WTC11 (cell line): ENCODE measurements around the gene ZFC3H1. TPM values are rescaled to one million over a fixed set of nuclear protein-coding genes. Genes with fewer than 3 reads are reported as not detected.

ENCODE experiments used
- ATAC-seq: fragments of 200-7000 bp; cut with Tn5 transposase; 2 replicates; pipeline ENCODE4 v1.10.0; 2021; ENCODE audit warnings: mild to moderate bottlenecking, moderate library complexity
- CTCF ChIA-PET: fragments of 300-600 bp; sonication (Branson Sonifier 250); formaldehyde crosslinking; loops from one replicate; lab custom pipeline; 2021; ENCODE audit warnings: antibody characterized with exemption; lab: Charles Lee
- POLR2A ChIA-PET: fragments of 350-600 bp; sonication (Branson Sonifier 250); formaldehyde crosslinking; loops from one replicate; lab custom pipeline; 2021; ENCODE audit warnings: antibody characterized with exemption; lab: Charles Lee
- DNase-seq: peaks from one replicate; pipeline ENCODE4 v3.0.0; 2021; ENCODE audit warnings: low spot score
- H3K27ac Mint-ChIP-seq: 2 replicates; pipeline ENCODE4 v1.8.0; 2021; ENCODE audit warnings: mixed read lengths
- H3K27me3 Mint-ChIP-seq: 2 replicates; pipeline ENCODE4 v1.8.0; 2021; ENCODE audit warnings: low read depth, mild to moderate bottlenecking, moderate library complexity, mixed read lengths
- H3K36me3 Mint-ChIP-seq: 2 replicates; pipeline ENCODE4 v1.8.0; 2021; ENCODE audit warnings: mixed read lengths
- H3K4me1 Mint-ChIP-seq: 2 replicates; pipeline ENCODE4 v1.8.0; 2022; ENCODE audit warnings: mixed read lengths
- H3K4me3 Mint-ChIP-seq: 2 replicates; pipeline ENCODE4 v1.8.0; 2021; ENCODE audit warnings: mild to moderate bottlenecking, moderate library complexity, mixed read lengths
- H3K9me3 Mint-ChIP-seq: 2 replicates; pipeline ENCODE4 v1.8.0; 2021; ENCODE audit warnings: mixed read lengths
- AR ChIP-seq: fragments of 250-450 bp; sonication (Bioruptor Pico); IDR thresholded peaks from 2 replicates; pipeline ENCODE4 v1.9.0; 2021; ENCODE audit warnings: mild to moderate bottlenecking
- CREB1 ChIP-seq: sonication (generic); formaldehyde crosslinking; IDR thresholded peaks from 2 replicates; pipeline ENCODE4 v1.8.0; 2023; ENCODE audit warnings: mild to moderate bottlenecking, missing genetic modification reagents
- E2F5 ChIP-seq: sonication (generic); formaldehyde crosslinking; IDR thresholded peaks from 2 replicates; pipeline ENCODE4 v1.8.1; 2022; ENCODE audit warnings: mild to moderate bottlenecking, moderate library complexity, missing genetic modification reagents
- ELF4 ChIP-seq: sonication (generic); formaldehyde crosslinking; IDR thresholded peaks from 2 replicates; pipeline ENCODE4 v1.8.1; 2022; ENCODE audit warnings: low read depth, mild to moderate bottlenecking, moderate library complexity, missing genetic modification reagents
- FOXP1 ChIP-seq: sonication (generic); formaldehyde crosslinking; IDR thresholded peaks from 2 replicates; pipeline ENCODE4 v1.8.0; 2022; ENCODE audit warnings: missing genetic modification reagents, mild to moderate bottlenecking, moderate library complexity, borderline replicate concordance
- FOXP4 ChIP-seq: sonication (generic); formaldehyde crosslinking; IDR thresholded peaks from 2 replicates; pipeline ENCODE4 v1.8.0; 2022; ENCODE audit warnings: mild to moderate bottlenecking, missing genetic modification reagents
- IRF1 ChIP-seq: sonication (generic); formaldehyde crosslinking; IDR thresholded peaks from 2 replicates; pipeline ENCODE4 v1.8.0; 2023; ENCODE audit warnings: missing genetic modification reagents
- NFYB ChIP-seq: sonication (generic); formaldehyde crosslinking; conservative IDR thresholded peaks from 2 replicates; pipeline ENCODE4 v1.8.0; 2022; ENCODE audit warnings: low read depth, missing genetic modification reagents
- NR3C1 ChIP-seq: sonication (generic); formaldehyde crosslinking; conservative IDR thresholded peaks from 2 replicates; pipeline ENCODE4 v1.8.1; 2023; ENCODE audit warnings: low read depth, mild to moderate bottlenecking, missing genetic modification reagents
- RORB ChIP-seq: fragments of 250-450 bp; sonication (Bioruptor Pico); IDR thresholded peaks from 2 replicates; pipeline ENCODE4 v1.9.0; 2021; ENCODE audit warnings: mild to moderate bottlenecking
- TCF7 ChIP-seq: sonication (generic); formaldehyde crosslinking; IDR thresholded peaks from 2 replicates; pipeline ENCODE4 v1.8.0; 2022; ENCODE audit warnings: mild to moderate bottlenecking, low read depth, missing genetic modification reagents, moderate library complexity
- ZNF396 ChIP-seq: fragments of 250-450 bp; sonication (Bioruptor Pico); IDR thresholded peaks from 2 replicates; pipeline ENCODE4 v1.8.0; 2021; ENCODE audit warnings: mild to moderate bottlenecking, moderate library complexity, borderline replicate concordance
- total RNA-seq: library from RNA; stranded (reverse); gene quantifications from 3 replicates; pipeline ENCODE4 v1.2.3, GENCODE V29; 2021
- TF ChIP-seq, protein P1 (sequence below): sonication (generic); formaldehyde crosslinking; IDR thresholded peaks from 2 replicates; pipeline ENCODE4 v1.8.0; 2022; ENCODE audit warnings: missing genetic modification reagents
- TF ChIP-seq, protein P2 (sequence below): sonication (generic); formaldehyde crosslinking; IDR thresholded peaks from 2 replicates; pipeline ENCODE4 v1.8.1; 2023; ENCODE audit warnings: mild to moderate bottlenecking, missing genetic modification reagents
- TF ChIP-seq, protein P3 (sequence below): fragments of 200-600 bp; IDR thresholded peaks from 2 replicates; pipeline ENCODE4 v1.8.0; 2022; ENCODE audit warnings: antibody characterized with exemption
- TF ChIP-seq, protein P4 (sequence below): sonication (generic); formaldehyde crosslinking; IDR thresholded peaks from 2 replicates; pipeline ENCODE4 v1.8.0; 2023; ENCODE audit warnings: mild to moderate bottlenecking, missing genetic modification reagents

The ZFC3H1 gene
- total RNA-seq, 1 experiment from 2014 or later: 33.9 TPM

- TF ChIP-seq IRF1 (CRISPR knock-in tag): no peak
- no peak for TF ChIP-seq FOXP1 (CRISPR knock-in tag)
- TF ChIP-seq NFYB (CRISPR knock-in tag): no peak
- TF ChIP-seq RORB (CRISPR knock-in tag): no peak
- no peak for TF ChIP-seq E2F5 (CRISPR knock-in tag)
- TF ChIP-seq, protein P1, sequence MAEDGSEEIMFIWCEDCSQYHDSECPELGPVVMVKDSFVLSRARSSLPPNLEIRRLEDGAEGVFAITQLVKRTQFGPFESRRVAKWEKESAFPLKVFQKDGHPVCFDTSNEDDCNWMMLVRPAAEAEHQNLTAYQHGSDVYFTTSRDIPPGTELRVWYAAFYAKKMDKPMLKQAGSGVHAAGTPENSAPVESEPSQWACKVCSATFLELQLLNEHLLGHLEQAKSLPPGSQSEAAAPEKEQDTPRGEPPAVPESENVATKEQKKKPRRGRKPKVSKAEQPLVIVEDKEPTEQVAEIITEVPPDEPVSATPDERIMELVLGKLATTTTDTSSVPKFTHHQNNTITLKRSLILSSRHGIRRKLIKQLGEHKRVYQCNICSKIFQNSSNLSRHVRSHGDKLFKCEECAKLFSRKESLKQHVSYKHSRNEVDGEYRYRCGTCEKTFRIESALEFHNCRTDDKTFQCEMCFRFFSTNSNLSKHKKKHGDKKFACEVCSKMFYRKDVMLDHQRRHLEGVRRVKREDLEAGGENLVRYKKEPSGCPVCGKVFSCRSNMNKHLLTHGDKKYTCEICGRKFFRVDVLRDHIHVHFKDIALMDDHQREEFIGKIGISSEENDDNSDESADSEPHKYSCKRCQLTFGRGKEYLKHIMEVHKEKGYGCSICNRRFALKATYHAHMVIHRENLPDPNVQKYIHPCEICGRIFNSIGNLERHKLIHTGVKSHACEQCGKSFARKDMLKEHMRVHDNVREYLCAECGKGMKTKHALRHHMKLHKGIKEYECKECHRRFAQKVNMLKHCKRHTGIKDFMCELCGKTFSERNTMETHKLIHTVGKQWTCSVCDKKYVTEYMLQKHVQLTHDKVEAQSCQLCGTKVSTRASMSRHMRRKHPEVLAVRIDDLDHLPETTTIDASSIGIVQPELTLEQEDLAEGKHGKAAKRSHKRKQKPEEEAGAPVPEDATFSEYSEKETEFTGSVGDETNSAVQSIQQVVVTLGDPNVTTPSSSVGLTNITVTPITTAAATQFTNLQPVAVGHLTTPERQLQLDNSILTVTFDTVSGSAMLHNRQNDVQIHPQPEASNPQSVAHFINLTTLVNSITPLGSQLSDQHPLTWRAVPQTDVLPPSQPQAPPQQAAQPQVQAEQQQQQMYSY: no peak
- Mint-ChIP-seq H3K9me3 (no peaks in the 10 kb centered on the region), H3K27me3 (no peaks in the 10 kb centered on the region; the same call in 1 of the 2 replicates), H3K4me1 (peaks cover 11% of the 10 kb centered on the region), H3K4me3 (no peak overlapping the region), H3K36me3 (no peaks in the 10 kb centered on the region), H3K27ac (no peak overlapping the region)
- CTCF ChIA-PET: no interaction called here
- DNase-seq (no peak), ATAC-seq (no peak)
- POLR2A ChIA-PET: no interaction called here
These were observed 97.0 kb downstream of the ZFC3H1 start for GRCh38 chr12:71566655-71567054.

DNA sequence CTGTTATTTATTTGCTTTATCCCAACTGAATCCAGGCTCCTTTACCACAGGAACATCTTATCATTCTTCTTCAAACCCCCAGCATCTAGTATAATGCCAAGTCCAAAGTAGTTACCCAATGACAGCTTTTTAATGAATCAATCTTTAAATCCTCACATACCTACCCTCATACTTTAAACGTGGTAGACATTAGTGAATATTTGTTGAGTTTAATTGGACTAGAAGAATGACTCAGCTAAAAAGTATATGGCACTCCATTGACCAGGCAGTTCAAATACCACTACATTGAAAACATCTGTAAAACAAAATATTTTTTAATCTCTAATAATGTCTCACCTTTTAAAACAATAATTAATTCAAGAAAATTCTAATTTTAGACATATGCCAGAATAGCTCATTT is 98.1 kb downstream of the ZFC3H1 start:
- Mint-ChIP-seq H3K4me3 (no peak overlapping the region), H3K27me3 (no peaks in the 10 kb centered on the region; the same call in 1 of the 2 replicates), H3K27ac (no peak overlapping the region), H3K9me3 (no peaks in the 10 kb centered on the region), H3K4me1 (peaks cover 11% of the 10 kb centered on the region), H3K36me3 (no peaks in the 10 kb centered on the region)
- DNase-seq (no peak), ATAC-seq (no peak)
- POLR2A ChIA-PET: no interaction called here
- CTCF ChIA-PET: no interaction called here
- TF ChIP-seq AR (CRISPR knock-in tag): no peak
- no peak for TF ChIP-seq ELF4 (CRISPR knock-in tag)
- TF ChIP-seq TCF7 (CRISPR knock-in tag): no peak
- no peak for TF ChIP-seq IRF1 (CRISPR knock-in tag)
- TF ChIP-seq, protein P2, sequence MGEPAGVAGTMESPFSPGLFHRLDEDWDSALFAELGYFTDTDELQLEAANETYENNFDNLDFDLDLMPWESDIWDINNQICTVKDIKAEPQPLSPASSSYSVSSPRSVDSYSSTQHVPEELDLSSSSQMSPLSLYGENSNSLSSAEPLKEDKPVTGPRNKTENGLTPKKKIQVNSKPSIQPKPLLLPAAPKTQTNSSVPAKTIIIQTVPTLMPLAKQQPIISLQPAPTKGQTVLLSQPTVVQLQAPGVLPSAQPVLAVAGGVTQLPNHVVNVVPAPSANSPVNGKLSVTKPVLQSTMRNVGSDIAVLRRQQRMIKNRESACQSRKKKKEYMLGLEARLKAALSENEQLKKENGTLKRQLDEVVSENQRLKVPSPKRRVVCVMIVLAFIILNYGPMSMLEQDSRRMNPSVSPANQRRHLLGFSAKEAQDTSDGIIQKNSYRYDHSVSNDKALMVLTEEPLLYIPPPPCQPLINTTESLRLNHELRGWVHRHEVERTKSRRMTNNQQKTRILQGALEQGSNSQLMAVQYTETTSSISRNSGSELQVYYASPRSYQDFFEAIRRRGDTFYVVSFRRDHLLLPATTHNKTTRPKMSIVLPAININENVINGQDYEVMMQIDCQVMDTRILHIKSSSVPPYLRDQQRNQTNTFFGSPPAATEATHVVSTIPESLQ (CRISPR knock-in tag): no peak
- no peak for TF ChIP-seq ZNF396 (CRISPR knock-in tag)
- TF ChIP-seq, protein P3, sequence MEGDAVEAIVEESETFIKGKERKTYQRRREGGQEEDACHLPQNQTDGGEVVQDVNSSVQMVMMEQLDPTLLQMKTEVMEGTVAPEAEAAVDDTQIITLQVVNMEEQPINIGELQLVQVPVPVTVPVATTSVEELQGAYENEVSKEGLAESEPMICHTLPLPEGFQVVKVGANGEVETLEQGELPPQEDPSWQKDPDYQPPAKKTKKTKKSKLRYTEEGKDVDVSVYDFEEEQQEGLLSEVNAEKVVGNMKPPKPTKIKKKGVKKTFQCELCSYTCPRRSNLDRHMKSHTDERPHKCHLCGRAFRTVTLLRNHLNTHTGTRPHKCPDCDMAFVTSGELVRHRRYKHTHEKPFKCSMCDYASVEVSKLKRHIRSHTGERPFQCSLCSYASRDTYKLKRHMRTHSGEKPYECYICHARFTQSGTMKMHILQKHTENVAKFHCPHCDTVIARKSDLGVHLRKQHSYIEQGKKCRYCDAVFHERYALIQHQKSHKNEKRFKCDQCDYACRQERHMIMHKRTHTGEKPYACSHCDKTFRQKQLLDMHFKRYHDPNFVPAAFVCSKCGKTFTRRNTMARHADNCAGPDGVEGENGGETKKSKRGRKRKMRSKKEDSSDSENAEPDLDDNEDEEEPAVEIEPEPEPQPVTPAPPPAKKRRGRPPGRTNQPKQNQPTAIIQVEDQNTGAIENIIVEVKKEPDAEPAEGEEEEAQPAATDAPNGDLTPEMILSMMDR: no peak
- no peak for TF ChIP-seq CREB1 (CRISPR knock-in tag)
- no peak for TF ChIP-seq FOXP4 (CRISPR knock-in tag)
- TF ChIP-seq, protein P4, sequence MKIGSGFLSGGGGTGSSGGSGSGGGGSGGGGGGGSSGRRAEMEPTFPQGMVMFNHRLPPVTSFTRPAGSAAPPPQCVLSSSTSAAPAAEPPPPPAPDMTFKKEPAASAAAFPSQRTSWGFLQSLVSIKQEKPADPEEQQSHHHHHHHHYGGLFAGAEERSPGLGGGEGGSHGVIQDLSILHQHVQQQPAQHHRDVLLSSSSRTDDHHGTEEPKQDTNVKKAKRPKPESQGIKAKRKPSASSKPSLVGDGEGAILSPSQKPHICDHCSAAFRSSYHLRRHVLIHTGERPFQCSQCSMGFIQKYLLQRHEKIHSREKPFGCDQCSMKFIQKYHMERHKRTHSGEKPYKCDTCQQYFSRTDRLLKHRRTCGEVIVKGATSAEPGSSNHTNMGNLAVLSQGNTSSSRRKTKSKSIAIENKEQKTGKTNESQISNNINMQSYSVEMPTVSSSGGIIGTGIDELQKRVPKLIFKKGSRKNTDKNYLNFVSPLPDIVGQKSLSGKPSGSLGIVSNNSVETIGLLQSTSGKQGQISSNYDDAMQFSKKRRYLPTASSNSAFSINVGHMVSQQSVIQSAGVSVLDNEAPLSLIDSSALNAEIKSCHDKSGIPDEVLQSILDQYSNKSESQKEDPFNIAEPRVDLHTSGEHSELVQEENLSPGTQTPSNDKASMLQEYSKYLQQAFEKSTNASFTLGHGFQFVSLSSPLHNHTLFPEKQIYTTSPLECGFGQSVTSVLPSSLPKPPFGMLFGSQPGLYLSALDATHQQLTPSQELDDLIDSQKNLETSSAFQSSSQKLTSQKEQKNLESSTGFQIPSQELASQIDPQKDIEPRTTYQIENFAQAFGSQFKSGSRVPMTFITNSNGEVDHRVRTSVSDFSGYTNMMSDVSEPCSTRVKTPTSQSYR (CRISPR knock-in tag): no peak
- TF ChIP-seq NR3C1 (CRISPR knock-in tag): no peak
